Measurements from ENCODE around the gene TF. TPM values are rescaled to one million over a fixed set of nuclear protein-coding genes. Genes with fewer than 3 reads are reported as not detected.

TF gene
- polyA plus RNA-seq, 1 donor (not counting 4 experiments of a cell fraction or from before 2014, with no cell fraction given) = 0.30 TPM

GRCh38 chr3:133840767-133841166 lies 94.6 kb downstream of the TF start:
- dilution Hi-C loops (cut with MboI; ENCODE audit: extremely low pct_ligation_motif_present, low sequenced_read_pairs) = no loop called here
- FAIRE-seq = no peak

GRCh38 chr3:133841196-133841595 lies 95.0 kb downstream of the TF start:
- Histone ChIP-seq H3K9ac (ENCODE audit: control insufficient read depth, extremely low read depth, insufficient read depth, low read length) (no peak overlapping the region), H3K4me2 (ENCODE audit: control insufficient read depth, extremely low read depth, insufficient read depth, low read depth, low read length) (no peak overlapping the region), H3K79me2 (ENCODE audit: control insufficient read depth, insufficient read depth, low read length) (no peaks in the 10 kb centered on the region), H4K20me1 (ENCODE audit: control insufficient read depth, extremely low read depth, insufficient read depth, low read length) (no peaks in the 10 kb centered on the region), H3K9me3 (ENCODE audit: control insufficient read depth, low read depth, low read length) (no peaks in the 10 kb centered on the region), H3K27ac (ENCODE audit: control insufficient read depth, insufficient read depth, low read length) (no peak overlapping the region), H3K9me1 (ENCODE audit: control insufficient read depth, extremely low read depth, insufficient read depth, low read length) (no peaks in the 10 kb centered on the region), H3K4me1 (ENCODE audit: control insufficient read depth, extremely low read depth, insufficient read depth, low read length) (no peaks in the 10 kb centered on the region), H3K27me3 (ENCODE audit: control insufficient read depth, extremely low read depth, insufficient read depth, low read length) (peaks cover 3% of the 10 kb centered on the region), H3K36me3 (ENCODE audit: control insufficient read depth in 2 of 2, extremely low read depth in 1 of 2, insufficient read depth in 2 of 2, low read length in 2 of 2) (no peaks in the 10 kb centered on the region), H3K4me3 (ENCODE audit: control insufficient read depth in 2 of 3, extremely low read depth in 1 of 3, insufficient read depth in 2 of 3, low read depth in 1 of 3, low read length in 3 of 3) (no peak overlapping the region), H2AFZ (ENCODE audit: control insufficient read depth, low read length) (no peak overlapping the region)
- TF ChIP-seq CTCF (optimal IDR thresholded peaks at IDR 0.05 in 1 of 3, IDR thresholded peaks at IDR 0.05 in 1 of 3, conservative IDR thresholded peaks at IDR 0.05 in 1 of 3; ENCODE audit: extremely low read depth in 1 of 3, insufficient read depth in 2 of 3, low read length in 3 of 3) (no peak), EZH2 (IDR thresholded peaks at IDR 0.05; ENCODE audit: low read length) (no peak)
- dilution Hi-C loops (cut with MboI; ENCODE audit: extremely low pct_ligation_motif_present, low sequenced_read_pairs) = no loop called here
- no peak for FAIRE-seq
- DNase-seq (ENCODE audit: low read depth, low spot score) = no peak

More at GRCh38 chr3:133840767-133841166, 94.6 kb downstream of the TF start:
- H3K4me1 ChIP-seq (ENCODE audit: control insufficient read depth, extremely low read depth, insufficient read depth, low read length) = no peaks in the 10 kb centered on the region
- DNase-seq (ENCODE audit: low read depth, low spot score) = no peak
- TF ChIP-seq EZH2 (IDR thresholded peaks at IDR 0.05; ENCODE audit: low read length) (no peak), CTCF (optimal IDR thresholded peaks at IDR 0.05 in 1 of 3, IDR thresholded peaks at IDR 0.05 in 1 of 3, conservative IDR thresholded peaks at IDR 0.05 in 1 of 3; ENCODE audit: extremely low read depth in 1 of 3, insufficient read depth in 2 of 3, low read length in 3 of 3) (no peak)
- H3K27ac ChIP-seq (ENCODE audit: control insufficient read depth, insufficient read depth, low read length) = no peak overlapping the region
- H3K9me3 ChIP-seq (ENCODE audit: control insufficient read depth, low read depth, low read length) = no peaks in the 10 kb centered on the region
- H3K9ac ChIP-seq (ENCODE audit: control insufficient read depth, extremely low read depth, insufficient read depth, low read length) = no peak overlapping the region
- no peaks in the 10 kb centered on the region for H3K79me2 ChIP-seq (ENCODE audit: control insufficient read depth, insufficient read depth, low read length)
- H4K20me1 ChIP-seq (ENCODE audit: control insufficient read depth, extremely low read depth, insufficient read depth, low read length) = no peaks in the 10 kb centered on the region
- H3K4me3 ChIP-seq (ENCODE audit: control insufficient read depth in 2 of 3, extremely low read depth in 1 of 3, insufficient read depth in 2 of 3, low read depth in 1 of 3, low read length in 3 of 3) = no peak overlapping the region
- no peak overlapping the region for H2AFZ ChIP-seq (ENCODE audit: control insufficient read depth, low read length)
- H3K27me3 ChIP-seq (ENCODE audit: control insufficient read depth, extremely low read depth, insufficient read depth, low read length) = peaks cover 3% of the 10 kb centered on the region
- no peaks in the 10 kb centered on the region for H3K36me3 ChIP-seq (ENCODE audit: control insufficient read depth in 2 of 2, extremely low read depth in 1 of 2, insufficient read depth in 2 of 2, low read length in 2 of 2)
- no peaks in the 10 kb centered on the region for H3K9me1 ChIP-seq (ENCODE audit: control insufficient read depth, extremely low read depth, insufficient read depth, low read length)
- no peak overlapping the region for H3K4me2 ChIP-seq (ENCODE audit: control insufficient read depth, extremely low read depth, insufficient read depth, low read depth, low read length)
